ENCODE data around the gene SCN1A.
"Not testable (repeated sequence)": the region's sequence is repeated elsewhere in the genome, so short reads cannot be mapped to it uniquely, and the experiment has no call there.

Gene SCN1A

DNA sequence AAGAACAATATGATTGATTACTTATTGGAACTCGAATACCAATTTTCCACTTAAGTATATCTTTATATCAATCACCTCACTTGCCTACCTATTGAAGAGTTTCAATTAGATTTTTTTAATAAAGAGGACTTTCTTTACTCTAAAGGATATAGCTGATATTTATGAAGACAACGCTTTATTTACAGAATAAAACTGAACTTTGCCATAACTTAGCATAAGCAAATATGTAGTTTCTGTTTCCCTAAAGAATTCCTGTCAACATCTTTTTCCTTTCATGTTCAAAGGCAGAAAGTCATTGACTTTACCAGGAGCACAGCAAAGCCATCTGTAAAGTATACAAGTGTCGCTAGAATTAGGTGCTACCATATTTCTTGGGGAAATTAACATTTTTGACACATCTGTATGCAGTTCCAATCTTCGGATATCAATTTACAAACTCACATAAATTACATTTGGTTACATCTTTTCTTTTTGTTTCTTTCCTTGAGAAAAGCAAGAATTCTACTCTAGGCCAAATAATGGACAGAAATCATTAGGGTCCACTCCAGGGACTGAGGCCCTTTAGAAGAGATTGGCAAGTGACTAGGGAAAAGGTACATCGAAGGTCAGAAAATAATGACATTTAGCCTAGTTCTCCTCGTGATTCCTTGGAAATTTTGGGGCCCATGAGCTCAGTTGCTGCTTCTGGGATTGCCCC is 7.5 kb upstream of the SCN1A start:
- DNase-seq, result no peak

DNA sequence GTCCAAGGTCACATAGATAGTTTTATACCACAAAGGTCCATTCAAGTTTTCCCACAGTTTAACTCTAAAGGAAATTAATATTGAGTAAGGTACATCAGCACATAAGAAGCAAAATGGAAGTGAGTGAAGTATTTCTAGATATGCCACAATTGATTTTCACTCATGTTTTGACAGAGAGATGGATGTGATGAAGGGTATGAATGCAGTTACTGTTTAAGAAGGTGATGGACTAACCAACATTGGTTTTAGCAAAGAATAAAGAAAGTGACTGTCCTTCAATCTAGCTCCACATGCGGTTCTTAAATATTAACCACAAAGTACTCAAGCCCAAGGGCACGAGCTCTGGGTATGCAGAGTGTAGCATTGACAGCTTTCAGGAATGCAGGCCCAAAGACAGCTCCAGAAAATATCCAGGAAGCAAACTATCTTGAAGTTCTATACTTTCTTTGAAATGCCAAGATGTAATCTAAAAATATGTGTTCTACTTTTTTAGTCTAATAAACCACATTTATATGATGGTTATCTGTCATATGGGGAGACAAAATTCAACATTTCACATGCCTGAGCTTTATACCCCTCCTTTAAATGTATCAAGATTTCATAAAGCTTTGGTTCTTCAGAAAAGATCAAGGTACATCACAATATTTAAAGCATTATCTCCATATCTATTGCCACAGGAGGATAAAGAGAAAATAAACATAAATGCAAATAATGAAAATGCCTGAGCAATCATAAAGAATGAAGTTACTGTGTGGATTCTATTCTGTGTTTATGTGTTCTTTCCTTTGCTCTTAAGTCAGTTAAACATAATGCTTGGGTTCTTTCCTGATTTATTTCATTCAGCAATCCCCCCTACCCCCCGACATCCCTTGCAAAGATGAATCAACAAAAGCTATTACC is 6.7 kb upstream of the SCN1A start:
- DNase-seq, result no peak

DNA sequence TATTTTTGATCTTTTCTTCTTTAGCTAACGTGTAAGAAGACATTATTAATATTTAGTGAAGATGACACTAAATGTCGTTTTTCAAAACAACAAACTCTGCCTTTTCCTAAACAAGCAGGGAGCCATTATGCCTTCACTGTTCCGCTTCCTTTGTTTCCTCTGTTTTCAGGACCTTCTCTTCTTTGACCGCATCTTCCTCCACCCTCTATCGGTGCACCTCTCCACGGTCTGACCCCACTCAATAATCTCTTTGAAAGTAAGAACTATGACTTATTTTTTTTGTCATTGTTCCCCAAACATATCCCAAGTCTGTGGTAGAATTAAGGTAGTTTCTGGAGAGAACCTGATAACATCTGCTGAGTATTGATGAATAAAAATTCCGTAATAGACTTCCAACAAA is 5.8 kb upstream of the SCN1A start:
- DNase-seq, result no peak

DNA sequence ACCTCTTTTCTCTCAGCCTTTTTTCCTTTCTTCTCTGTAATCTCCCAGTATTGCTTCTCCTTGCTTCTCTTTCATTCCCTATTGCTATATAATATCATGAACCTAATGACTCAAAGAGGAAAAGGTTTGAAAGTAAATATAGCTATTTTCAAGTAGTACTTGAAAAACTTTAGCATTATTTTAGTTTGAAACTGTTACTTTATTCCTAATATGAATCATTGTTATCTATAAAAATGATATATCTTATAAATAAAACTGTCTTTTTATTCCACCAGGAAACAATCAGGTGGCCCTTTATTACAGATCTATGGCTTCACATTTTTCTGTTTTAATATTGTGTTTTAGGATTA is 311 bp upstream of the SCN1A start:
- no peak for DNase-seq

DNA sequence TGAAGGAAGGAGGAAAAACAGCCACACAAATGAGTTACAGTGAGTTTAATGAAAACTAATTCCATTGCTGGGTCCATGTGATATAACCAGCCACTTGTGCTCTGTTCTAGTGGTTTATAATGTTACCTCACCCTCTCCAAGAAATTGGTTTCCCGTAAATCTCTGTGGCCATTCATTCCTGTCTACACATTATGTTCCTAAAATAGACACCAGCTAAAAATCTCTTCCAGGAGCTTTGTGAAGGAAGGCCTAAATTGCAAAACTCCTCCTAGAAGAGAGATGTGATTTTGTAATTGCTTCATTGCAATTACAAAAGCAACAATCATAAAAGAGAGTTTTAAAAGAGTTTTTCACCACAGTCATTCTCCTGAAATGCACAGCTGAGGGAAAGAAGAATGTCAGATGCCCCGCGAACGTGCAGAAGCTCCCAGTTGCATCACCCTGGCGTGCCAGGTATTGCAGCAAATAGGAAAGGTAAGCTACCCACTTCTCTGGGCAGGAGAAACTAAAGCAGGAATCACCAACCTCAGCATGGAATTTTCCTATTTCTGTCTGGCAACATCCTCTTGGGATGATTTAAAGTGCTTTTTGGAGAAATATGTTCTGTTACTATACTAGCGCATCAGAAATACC is 1.7 kb downstream of the SCN1A start:
- DNase-seq, result peak; percentile 31

DNA sequence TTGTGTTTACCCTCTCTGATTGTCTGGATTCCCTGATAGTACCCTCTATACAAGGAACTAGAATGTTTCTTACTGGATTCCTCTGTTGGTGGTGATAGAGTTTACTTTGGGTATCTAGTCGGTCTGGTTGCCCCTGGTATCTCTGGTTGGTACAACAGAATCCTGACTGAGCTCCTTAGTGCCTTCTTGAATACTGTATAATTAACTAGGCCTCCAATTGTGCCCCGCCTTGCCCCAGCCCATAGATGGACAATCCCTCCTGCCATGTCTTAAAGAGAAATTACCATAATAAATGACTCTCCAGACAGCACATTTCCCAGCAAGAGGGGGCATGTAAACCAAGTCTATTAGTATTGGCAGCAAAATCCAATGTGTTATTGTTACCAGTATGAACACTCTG is 2.3 kb downstream of the SCN1A start:
- no peak for DNase-seq

DNA sequence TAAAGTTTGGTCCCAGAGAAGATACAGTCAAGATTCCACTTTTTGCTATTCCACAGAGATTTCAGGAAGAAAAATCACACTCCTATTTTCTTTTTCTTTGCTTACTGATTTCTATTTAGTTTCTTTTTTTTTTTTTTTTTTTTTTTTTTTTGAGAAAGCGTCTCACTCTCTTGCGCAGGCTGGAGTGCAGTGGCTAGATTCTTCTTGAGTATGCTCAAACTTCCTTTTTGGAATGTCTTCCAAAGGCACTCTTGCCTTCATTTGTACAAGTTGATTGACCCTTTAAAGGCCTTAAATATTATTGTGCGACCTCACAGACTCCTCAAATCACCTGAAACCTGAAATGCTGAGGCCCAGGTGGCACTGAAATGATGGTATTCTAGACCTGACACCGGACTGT is 9.6 kb downstream of the SCN1A start:
- no peak for DNase-seq

DNA sequence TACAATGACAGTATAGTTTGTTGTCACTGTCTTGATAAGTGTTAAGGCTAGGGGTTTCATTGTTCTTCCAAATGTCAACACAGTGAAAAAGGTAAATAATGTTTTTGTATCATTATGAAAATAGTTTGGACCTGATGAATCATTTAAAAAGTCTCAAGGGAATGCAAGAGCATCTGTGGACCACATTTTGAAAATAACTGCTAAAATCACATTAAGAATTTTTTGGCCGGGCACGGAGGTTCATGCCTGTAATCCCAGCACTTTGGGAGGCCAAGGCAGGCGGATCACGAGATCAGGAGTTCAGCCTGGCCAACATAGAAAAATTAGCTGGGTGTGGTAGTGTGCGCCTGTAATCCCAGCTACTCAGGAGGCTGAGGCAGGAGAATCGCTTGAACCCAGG is 10.3 kb downstream of the SCN1A start:
- DNase-seq, result peak; percentile 25

DNA sequence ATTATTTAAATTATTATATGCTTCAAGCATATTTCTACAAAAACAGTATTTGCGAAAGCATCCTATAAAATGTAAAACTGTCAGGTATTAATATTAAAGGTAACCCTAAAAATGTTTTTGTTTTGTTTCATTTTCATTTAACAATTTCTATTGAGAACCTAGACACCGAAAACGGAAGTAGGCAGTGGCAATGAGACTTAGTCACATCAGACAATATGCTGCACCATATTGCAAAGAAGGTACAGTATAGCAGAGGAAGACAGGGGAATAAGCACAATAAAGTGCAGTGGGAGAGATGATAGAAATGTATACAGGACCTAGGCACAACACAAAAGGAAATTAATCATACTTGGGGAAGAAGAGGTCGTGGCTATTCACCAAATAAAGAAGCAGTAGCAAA is 12.2 kb downstream of the SCN1A start:
- no peak for DNase-seq

DNA sequence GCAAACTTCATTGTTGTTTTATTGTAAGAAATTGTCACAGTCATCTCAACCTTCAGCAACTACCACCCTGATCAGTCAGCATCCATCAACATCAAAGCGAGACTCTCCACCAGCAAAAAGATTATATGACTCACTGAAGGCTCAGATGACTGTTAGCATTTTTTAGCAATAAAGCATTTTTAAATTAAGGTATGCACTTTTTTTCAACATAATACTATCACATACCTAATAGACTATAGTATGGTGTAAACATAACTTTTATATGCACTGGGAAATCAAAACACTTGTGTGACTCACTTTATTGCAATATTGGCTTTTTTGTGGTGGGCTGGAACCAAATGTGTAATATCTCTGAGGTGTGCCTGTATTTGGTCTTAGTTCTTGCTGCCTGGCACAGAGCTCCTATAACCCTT is 15.6 kb downstream of the SCN1A start:
- peak; percentile 21 for DNase-seq

DNA sequence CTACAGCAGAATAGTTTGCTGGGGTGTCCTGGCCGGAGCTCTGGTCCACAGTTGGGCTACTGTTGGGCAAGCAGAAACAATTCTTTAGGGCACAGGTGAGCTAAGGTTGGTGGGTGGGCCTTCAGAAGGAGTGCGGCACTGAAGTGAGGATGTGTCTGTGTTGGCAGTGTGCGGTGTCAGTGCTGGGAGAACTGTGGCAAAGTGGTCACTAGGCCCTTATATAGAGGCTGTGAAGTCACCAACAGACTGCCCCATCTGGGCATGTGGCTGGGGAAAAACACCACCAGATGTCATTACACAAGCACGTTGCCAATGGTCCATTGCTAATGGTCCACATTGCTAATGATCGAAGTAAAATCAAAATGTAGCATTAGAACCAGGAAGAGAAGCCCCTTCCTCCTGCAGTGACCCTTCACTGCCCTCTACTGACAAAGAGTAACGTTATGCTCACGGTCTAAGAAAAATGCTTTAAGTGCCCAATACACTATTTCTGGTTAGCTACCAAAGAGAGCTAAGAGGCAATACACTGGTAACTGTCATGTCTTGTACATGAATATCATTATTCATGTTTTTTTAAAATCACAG is 21.3 kb downstream of the SCN1A start:
- DNase-seq, result no peak

DNA sequence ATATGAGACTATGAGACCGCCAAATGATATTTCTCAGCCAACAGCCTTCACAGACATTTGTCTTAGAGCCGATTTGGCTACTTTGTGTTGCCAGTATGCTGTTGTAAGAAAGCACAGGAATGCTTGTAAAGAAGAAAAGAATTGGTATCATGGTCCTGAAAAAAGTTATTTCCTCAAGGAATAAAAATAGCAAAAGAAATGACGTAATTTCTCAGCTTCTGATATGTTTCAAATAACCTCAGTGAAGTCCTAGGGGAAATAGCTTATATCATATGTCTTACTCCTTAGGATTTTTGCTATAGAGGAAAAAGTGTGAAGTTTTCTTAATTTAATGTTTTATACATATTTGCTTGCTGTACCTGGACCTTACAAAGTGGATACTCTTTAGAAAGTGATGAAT is 23.0 kb downstream of the SCN1A start:
- no peak for DNase-seq

DNA sequence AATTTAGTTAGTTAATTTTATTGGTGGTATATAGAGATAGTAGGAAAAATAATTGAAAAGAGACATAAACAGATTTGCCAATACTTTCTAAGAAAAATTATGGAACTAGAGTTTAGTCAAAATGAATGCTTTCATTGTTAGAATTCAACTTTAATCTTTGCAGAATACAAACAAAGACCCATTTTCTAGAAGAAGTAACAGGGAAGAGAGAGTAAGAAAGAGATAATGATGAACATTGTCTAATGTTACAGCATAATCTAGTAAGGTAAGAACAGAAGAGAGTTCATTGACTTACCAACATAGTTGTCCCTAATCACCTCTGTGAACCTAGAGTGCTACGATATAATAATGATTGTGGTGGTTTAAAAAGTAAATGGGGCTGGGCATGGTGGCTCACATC is 23.7 kb downstream of the SCN1A start:
- DNase-seq, result no peak

DNA sequence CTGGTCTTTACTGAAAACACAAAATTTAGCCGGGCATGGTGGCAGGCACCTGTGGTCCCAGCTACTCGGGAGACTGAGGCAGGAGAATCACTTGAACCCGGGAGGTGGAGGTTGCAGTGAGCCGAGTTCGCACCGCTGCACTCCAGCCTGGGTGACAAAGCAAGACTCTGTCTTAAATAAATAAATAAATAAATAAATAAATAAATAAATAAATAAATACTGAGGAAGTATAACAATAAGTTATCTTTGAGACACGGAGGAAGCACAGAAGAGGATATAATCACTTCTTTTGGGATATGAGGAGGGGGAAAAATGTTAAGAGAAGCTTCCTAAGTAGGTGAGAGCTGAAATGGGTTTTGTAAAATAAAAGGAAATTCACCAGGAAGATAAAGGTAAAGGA is 24.5 kb downstream of the SCN1A start:
- DNase-seq, result not testable (repeated sequence)

DNA sequence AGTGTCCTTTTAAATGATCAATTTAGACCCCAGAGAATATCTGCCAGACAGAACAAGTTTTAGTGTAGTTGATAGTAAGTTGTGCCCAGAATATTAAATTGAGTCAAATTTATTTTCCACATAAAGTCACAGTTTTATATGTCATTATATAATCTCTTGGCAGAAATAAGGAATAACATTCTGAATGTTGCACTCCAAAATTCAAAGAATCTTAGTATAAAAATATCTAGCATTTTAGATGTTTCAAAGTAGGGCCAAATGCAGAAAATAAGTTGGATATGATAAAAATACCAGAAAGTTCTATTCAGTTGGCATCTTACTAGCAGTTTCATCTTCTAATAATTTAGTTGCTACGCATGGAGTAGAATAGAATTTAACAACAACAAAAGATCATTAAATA is 33.5 kb downstream of the SCN1A start:
- no peak for DNase-seq

DNA sequence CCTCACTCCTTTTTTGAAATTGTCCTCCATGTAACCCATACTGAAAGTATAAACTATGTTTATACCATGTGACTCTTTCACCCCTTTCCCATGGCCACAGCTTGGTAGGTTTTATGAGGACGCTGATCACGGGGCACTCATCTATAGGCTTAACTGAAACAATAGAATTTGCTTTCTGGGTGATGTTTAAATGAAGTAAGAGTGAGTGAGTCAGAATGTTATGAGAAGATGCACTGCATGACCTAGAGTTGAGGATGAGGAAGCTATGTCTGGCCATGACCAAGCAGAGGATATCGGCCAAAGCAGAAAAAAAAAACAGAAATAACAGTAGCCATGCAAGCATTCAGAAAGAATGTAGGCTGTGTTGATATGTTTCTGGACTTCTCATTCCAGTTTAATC is 34.9 kb downstream of the SCN1A start:
- peak; percentile 40 for DNase-seq

DNA sequence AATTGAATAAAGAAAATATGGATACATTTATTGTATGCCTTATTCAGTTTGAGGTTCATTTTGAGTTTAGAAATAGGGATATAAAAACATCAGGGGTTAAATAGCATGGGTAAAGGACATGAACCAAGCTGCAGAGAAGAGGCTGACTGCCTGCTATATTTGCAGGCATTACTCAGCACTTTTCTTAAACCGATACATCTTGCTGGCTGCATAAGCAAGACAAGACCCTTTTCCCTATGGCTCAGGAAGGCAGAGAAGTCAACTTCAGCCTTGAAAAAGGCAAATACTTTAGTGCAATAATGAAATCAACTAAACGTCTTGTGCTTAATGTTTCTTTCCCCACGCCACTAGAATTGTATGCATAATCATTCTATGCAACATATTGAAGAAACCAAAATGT is 36.4 kb downstream of the SCN1A start:
- no peak for DNase-seq

DNA sequence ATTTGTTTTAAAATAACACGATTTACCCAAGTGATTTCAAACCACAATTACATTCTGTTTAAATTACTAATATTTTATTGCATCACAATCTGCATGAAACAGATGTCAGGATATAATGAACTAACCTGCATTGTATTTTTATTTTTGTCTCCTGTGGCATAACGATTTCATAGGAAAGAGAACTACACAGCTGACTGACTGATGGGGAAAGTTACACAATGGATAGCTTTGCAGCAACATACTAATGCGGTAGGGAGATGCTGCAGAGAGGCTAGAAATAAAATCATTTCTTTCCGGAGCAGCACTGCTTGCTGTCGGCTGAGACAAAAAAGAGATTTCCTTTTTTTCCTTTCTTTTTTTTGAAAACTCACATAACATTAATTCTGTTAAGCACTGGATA is 36.9 kb downstream of the SCN1A start:
- no peak for DNase-seq

DNA sequence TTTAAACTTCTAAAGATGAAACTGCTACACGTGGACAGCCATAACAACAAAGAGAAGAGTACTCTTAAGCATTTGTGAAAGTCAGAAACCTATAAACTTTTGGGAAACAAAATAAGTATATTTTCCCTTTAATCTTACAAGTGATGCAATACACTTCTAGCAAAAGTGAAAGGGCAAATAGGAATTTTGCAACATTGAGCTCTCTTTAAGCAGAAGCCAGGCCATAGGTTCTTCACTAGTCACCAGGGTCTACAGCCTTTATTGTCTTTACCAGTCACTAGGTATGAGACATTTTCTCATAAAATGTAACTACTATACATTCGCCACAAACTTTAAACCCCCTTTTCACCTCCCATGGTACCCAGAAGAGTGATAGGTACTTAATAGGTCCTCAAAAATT is 37.5 kb downstream of the SCN1A start:
- DNase-seq, result no peak

DNA sequence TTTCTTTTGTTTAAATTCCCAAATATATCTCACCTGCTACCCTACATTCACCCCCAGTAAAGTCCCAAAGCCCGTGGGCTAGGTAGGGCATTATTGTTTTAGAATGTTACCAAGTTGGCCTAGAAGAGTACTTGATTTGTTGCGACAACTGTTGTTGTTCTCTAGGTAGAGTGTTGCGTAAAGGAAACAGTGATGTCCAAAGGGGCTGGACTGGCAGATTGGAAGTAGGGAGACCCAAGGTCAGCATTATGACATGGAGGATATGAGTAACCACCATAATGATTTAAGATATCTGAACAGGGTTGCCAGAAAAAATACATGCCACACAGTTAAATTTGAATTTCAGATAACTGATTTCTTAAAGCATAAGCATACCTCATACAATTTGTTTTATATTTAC is 39.2 kb downstream of the SCN1A start:
- no peak for DNase-seq

DNA sequence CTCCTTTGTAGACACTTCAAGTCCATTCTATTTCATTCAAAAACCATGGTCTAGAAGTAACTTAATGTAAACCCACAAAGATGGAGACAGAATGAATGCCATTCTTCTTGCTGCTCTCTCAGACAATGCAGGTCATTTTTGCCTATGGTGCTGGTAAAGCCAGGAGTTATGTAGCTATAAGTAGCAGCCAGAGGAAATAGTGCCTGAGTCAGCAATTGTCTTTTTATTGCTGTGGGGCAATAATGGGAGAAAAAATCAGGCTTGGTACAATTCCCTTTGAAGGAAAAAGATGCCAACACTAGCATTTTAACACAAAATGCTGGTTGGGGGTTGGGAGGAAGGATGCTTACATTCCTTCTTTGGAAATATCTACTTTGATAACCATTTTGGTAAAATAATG is 43.5 kb downstream of the SCN1A start:
- DNase-seq, result no peak

DNA sequence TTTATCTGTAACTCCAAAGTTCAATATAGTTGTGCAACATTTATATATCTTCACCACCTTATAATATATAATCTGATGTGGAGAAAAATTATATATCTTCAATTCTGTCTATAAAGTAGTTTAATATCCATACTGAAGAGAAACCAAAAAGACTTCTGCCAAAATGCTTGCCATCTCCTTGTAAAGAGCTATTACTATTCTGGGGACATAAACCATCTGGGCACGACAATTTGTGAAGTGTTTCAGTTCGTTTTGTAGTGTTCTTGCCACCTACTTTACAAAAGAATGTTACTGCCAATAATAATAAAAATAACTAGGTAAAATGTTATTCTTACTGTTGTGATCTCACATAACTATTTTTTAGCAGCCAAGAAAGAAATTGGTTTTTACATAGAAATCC is 45.1 kb downstream of the SCN1A start:
- no peak for DNase-seq

DNA sequence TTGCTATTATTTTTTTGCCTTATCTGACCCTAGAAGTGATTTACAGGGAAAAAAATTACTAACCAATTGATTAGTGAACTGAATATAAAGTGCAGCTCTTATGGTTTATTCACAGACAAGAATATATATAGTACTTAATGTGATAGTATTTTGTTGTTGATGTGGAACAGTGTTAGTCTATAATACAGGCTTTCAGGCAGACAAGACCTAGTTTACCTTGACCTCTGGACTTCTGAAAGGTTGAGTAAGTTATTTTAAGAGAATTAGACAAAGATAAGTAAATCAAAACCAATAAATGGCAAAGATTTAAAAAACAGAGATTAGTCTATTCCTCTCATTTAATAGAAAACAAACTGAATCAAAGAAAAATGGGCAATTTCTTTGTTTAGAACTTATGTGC is 46.0 kb downstream of the SCN1A start:
- DNase-seq, result no peak

DNA sequence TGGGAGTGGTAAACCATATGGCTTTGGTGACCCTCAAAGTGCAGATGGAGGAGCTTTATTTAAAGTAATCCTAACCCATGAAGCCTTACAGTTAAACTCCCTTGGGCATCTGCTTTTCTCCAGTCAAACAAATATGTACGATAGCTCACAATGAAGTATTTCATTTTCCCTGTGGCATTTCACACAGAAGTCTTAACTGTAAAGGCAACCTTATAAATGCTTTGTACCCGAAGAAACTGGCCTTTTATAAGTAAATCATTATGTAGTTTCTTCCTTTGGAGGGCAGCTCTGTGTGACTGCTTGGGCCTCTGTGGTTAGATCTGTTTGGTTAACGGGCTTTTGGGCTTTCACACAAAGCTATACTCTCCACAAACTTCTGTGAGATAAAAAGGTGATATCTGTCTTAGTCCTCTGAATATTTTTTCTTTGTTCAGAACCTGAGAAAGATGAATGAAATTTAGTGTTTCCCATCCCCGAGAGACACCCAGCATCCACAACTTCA is 46.6 kb downstream of the SCN1A start:
- no peak for DNase-seq
